ENCODE measurements around the gene AAK1.

DNA sequence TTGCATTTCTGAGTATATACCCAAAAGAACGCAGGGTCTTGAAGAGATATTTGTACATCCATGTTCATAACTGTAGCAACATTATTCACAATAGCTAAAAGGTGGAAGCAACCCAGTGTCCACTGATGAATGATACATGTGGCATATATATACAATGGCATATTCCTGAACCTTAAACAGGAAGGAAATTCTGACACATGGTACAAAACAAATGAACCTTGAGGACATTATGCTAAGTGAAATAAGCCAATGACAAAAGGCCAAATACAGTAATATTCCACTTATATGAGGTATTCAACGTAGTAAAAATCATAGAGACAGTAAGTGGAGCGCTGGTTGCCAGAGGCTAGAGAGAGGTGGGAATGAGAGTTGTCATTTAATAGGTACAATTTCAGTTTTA lies 8.1 kb downstream of the AAK1 start:
- TF ChIP-seq, protein P1, sequence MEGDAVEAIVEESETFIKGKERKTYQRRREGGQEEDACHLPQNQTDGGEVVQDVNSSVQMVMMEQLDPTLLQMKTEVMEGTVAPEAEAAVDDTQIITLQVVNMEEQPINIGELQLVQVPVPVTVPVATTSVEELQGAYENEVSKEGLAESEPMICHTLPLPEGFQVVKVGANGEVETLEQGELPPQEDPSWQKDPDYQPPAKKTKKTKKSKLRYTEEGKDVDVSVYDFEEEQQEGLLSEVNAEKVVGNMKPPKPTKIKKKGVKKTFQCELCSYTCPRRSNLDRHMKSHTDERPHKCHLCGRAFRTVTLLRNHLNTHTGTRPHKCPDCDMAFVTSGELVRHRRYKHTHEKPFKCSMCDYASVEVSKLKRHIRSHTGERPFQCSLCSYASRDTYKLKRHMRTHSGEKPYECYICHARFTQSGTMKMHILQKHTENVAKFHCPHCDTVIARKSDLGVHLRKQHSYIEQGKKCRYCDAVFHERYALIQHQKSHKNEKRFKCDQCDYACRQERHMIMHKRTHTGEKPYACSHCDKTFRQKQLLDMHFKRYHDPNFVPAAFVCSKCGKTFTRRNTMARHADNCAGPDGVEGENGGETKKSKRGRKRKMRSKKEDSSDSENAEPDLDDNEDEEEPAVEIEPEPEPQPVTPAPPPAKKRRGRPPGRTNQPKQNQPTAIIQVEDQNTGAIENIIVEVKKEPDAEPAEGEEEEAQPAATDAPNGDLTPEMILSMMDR (IDR thresholded peaks at IDR 0.05), result no peak
- no peak for TF ChIP-seq POLR2A (IDR thresholded peaks at IDR 0.05)

Measured in body of pancreas (tissue), 4 donors.